ENCODE results near the gene IGFL1.
"Not testable (repeated sequence)": the region's sequence is repeated elsewhere in the genome, so short reads cannot be mapped to it uniquely, and the experiment has no call there.

Gene IGFL1

DNA sequence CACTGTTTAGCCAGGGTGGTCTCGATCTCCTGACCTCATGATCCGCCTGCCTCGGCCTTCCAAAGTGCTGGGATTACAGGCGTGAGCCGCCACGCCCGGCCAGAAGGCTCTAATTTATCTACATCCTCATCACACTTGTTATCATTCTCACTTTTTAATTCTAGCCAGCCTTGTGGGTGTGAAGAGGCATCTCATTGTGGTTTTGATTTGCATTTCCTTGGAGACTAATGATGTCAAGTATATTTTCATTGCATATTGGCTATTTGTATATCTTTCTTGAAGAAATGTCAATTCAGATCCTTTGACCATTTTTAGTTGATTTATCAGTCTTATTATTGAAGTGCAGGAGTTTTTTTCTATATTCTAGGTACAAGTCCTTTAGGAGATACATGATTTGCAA, 39.6 kb downstream of the IGFL1 start:
- DNase-seq (ENCODE audit: extremely low spot score) = no peak
- ChIA-PET CTCF (interaction anchor here (1.0 to 7.5 kb wide), 5 partner anchors 12 to 241 kb away, joined by 3 to 91 read pairs (median 4); no protein-coding TSS in a partner anchor), POLR2A (no interaction called here)
- TF ChIP-seq, protein P1, sequence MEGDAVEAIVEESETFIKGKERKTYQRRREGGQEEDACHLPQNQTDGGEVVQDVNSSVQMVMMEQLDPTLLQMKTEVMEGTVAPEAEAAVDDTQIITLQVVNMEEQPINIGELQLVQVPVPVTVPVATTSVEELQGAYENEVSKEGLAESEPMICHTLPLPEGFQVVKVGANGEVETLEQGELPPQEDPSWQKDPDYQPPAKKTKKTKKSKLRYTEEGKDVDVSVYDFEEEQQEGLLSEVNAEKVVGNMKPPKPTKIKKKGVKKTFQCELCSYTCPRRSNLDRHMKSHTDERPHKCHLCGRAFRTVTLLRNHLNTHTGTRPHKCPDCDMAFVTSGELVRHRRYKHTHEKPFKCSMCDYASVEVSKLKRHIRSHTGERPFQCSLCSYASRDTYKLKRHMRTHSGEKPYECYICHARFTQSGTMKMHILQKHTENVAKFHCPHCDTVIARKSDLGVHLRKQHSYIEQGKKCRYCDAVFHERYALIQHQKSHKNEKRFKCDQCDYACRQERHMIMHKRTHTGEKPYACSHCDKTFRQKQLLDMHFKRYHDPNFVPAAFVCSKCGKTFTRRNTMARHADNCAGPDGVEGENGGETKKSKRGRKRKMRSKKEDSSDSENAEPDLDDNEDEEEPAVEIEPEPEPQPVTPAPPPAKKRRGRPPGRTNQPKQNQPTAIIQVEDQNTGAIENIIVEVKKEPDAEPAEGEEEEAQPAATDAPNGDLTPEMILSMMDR (IDR thresholded peaks at IDR 0.05; ENCODE audit: control extremely low read depth, extremely low read depth, low read depth, missing control alignments) = no peak

DNA sequence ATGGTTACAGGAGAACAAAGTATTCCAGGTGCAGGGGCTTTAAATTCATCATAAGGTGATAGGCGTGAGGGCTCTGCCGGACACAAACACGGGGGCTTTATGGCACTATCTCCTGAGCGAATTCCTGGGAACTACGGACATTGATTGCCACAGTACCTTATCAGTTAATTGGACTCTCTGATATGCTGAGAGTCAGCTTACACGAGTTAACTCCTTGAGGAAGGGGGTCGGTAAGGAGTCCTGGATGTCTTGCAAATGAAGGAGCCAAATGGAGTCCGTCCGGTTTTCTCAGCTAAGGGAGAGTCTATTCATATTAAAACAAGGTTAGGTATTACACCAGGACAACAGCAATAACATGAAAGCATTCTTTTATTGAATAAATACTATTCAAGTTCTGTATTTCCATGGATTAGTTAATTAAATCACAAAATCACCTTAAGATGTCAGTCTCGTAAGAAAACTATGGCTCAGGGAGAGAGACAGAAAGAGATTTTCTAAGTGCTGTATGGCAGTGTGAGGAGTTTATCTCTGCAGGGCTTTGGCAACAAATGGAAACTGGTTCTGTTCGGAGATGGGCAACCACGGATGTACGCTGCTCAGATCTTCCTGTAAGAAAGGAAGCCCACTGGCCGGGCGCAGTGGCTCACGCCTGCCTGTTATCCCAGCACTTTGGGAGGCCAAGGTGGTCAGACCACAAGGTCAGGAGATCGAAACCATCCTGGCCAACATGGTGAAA, 41.1 kb downstream of the IGFL1 start:
- ChIA-PET POLR2A (no interaction called here), CTCF (interaction anchor here (0.8 to 1.5 kb wide), 4 partner anchors 191 to 261 kb away, joined by 3 to 6 read pairs (median 4); no protein-coding TSS in a partner anchor)
- TF ChIP-seq, protein P1 (IDR thresholded peaks at IDR 0.05; ENCODE audit: control extremely low read depth, extremely low read depth, low read depth, missing control alignments) = no peak
- no peak for DNase-seq (ENCODE audit: extremely low spot score)

DNA sequence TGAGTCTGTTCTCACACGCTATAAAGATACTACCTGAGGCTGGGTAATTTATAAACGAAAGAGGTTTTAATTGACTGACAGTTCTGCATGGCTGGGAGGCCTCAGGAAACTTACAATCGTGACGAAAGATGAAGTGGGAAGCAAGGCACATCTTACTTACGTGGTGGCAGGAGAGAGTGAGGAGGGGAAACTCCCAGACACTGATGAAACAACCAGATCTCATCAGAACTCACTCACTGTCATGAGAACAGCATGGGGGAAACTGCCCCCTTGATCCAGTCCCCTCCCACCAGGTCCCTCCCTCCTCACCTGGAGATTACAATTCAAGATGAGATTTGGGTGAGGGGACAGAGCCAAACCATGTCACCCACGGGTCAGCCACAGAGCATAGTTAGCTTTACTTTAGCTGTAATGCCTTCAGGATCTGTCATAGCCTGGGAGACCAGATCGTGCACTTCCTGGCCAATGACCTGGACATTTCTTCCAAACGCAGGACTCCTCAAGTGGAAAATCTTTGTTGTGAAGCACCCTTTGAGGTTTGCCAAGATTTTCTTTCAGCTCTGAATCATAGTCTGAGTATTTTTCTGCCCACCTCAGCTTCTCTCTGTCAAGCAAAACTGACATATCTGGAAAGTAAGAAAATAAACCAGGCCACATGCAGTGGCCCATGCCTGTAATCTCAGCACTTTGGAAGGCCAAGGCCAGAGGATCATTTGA, 42.1 kb downstream of the IGFL1 start:
- ChIA-PET CTCF (interaction anchor here (0.8 to 1.2 kb wide), 3 partner anchors 8 to 243 kb away, joined by 3 to 4 read pairs (median 3); no protein-coding TSS in a partner anchor), POLR2A (no interaction called here)
- TF ChIP-seq, protein P1 (IDR thresholded peaks at IDR 0.05; ENCODE audit: control extremely low read depth, extremely low read depth, low read depth, missing control alignments) = no peak
- DNase-seq (ENCODE audit: extremely low spot score) = no peak

DNA sequence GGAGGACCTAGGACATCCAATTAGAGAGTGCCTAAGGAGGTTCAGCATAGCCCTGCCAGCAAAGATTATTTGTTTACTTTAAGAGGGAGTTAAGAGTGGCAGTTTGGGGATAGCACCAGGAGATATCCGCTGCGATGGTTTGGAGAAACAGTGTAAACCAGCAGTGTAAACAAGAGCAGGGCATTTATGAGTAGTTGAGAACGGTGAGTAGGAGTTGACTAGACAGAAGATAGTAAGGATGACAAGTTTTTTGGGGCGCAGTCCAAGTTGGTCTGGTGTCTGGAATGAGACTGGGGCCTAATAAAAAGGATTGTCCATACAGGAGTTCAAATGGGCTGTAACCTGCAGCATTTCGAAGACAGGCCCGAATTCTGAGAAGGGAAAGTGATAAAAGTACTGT, 44.4 kb downstream of the IGFL1 start:
- DNase-seq (ENCODE audit: extremely low spot score); POLR2A ChIA-PET; CTCF ChIA-PET: not testable (repeated sequence)

DNA sequence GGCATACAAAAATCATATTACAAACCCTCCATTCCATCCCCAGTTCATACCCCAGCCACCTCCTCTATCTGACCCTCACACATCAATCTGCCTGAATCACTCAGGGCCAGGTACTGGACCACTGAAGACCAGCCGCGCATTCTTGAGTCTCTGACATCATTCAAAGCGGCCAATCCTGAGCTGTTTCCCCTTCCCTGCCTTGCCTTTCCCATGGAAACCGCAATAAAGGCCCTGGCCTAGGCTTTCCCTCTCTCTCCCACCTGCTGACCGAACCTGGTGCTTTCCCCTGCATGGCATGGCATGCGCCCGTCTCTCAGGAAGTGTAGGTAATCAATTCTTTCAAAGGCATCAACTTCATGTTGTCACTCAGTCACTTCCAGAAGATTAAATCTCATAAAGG, 49.6 kb downstream of the IGFL1 start:
- no peak for DNase-seq (ENCODE audit: extremely low spot score)
- POLR2A ChIA-PET = interaction anchor here (0.5 kb wide), 1 partner anchor 267 kb away, joined by 3 read pairs; no protein-coding TSS in a partner anchor
- TF ChIP-seq, protein P1 (IDR thresholded peaks at IDR 0.05; ENCODE audit: control extremely low read depth, extremely low read depth, low read depth, missing control alignments) = no peak
- CTCF ChIA-PET = interaction anchor here (0.9 to 3.8 kb wide), 7 partner anchors 7 to 234 kb away, joined by 3 to 21 read pairs (median 14); no protein-coding TSS in a partner anchor

Measured in GM10248 (cell line).